CD1c-positive myeloid dendritic cell (primary cell): ENCODE results near the gene MRPL1.
"Not testable (repeated sequence)": the region's sequence is repeated elsewhere in the genome, so short reads cannot be mapped to it uniquely, and the experiment has no call there.

ENCODE experiments used
- DNase-seq: peaks from one replicate; pipeline ENCODE4 v3.0.0-alpha.2; 2016; ENCODE audit errors: extremely low spot score

Gene MRPL1

GRCh38 chr4:77982900-77983540 is 120.4 kb downstream of the MRPL1 start:
- DNase-seq: not testable (repeated sequence)

DNA sequence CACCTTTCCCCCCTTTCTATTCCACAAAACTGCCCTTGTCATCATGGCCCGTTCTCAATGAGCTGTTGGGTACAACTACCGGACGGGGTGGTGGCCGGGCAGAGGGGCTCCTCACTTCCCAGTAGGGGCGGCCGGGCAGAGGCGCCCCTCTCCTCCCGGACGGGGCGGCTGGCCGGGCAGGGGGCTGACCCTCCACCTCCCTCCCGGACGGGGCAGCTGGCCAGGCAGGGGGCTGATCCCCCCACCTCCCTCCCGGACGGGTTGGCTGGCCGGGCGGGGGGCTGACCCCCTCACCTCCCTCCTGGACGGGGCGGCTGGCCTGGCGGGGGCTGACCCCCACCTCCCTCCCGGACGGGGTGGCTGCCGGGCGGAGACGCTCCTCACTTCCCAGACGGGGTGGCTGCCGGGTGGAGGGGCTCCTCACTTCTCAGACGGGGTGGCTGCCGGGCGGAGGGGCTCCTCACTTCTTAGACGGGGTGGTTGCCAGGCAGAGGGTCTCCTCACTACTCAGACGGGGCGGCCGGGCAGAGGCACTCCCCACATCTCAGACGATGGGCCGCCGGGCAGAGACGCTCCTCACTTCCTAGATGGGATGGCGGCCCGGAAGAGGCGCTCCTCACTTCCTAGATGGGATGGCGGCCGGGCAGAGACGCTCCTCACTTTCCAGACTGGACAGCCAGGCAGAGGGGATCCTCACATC is 121.1 kb downstream of the MRPL1 start:
- not testable (repeated sequence) for DNase-seq

- no peak for DNase-seq
These were observed 127.3 kb downstream of the MRPL1 start for GRCh38 chr4:77989968-77990367.

DNA sequence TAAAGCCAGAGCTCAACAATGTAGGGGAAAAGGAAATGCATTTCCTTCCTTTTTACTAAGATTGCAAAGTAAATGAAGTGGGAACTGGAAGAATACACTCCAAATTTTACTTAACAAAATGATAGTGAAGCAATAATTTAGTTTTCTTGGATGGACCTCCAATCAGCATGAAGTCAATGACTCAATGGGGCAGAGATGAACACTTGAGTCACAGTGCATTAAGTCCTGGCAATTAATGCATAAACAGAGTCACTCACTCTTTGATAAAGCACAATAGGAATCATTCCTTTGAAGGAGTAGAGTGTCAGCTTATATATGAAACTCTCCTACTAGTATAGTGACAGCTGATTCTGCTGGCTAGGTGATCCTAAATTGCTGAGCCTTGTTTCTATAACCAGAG is 127.8 kb downstream of the MRPL1 start:
- no peak for DNase-seq

DNA sequence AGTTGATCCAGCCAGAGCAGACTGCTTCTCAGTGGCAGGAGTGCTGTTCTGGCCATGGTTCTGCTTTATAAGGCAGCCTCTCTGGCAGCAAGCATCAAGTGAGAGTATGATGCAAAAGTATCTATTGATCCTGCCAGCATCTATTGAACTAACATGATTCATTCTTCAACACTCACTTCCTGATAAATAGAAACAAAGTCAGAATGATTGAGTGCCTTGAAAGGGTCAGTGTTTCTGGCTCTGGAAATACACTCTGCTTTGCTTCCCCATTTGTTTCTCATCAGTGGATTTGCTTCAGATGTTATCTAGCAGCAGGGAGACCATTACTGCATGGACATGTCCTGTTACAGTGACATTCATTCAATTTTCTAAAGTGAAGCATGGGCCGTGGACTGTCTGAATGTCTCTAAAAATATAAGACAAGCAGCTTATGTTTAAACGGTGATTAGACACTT is 128.3 kb downstream of the MRPL1 start:
- no peak for DNase-seq

DNA sequence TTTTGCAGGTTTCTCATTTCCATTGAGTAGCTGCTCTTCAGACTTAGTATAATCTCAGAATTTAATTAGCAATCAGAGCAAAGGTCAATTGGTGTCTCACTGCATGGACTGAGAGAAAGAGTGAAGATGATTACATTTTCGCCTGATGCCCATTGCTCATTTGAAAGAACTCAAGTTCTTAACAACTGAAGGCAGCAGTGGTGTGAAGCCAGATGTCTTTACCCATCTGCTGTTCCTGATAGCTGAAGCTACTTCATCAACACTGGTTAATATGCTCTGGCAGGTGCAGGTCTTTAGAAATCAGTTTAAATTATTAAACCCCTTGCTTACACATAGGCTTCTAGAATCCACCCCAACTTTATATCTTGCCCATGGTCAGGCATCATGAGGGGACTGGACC is 130.0 kb downstream of the MRPL1 start:
- DNase-seq: no peak

DNA sequence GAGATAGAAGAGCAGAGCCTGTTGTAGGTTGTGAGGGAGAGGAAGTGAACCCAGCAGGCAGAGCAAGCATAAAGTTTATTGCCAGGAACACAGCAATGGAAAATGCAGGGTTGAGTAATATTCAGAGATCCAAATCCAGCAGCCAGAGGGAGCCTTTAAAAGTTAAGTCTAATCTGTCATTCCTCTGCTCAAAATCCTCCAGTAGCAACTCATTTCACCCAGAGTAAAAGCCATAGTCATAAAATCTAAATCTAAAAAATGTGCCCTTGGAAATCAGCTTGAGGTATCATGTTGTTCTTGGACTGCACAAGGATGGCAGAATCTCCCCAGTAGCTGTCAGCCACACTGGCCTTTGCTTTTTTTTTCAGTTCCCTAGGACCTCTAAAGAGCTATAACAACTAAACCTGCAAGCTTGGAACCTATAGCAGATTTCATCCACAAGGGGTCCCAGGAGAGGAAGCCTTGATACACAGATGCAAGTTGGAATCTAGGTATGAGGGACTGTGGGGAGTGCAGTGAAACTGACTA is 131.6 kb downstream of the MRPL1 start:
- DNase-seq: no peak

- no peak for DNase-seq
These were observed 133.4 kb downstream of the MRPL1 start for GRCh38 chr4:77996076-77996475.

DNA sequence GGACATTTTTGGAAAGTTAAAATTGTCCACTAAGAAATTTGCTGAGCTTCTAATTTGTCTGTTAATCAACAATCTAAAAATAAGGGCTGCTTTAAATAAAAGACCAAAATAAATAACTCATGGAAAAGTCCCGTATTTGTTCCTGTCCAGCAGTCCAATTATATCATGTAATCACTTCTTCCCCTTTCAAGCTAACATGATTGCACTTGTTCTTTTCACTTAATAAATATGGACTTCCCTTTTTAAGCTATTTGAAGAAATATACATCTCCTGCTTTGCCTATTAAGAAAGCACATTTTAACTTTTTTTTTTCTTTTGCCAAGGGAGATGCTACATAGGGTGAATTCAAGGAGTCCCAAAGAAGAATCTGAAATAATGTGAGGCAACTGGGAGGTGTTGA is 138.9 kb downstream of the MRPL1 start:
- DNase-seq: peak; percentile 18

- DNase-seq: no peak
These were observed 139.6 kb downstream of the MRPL1 start for GRCh38 chr4:78002260-78002659.
